OCI-LY1 (cell line): ENCODE results near the gene KCTD16.

Source experiments
- EZH2 ChIP-seq: fragments of 200-600 bp; sonication (generic), shearing (Covaris generic); IDR thresholded peaks from 2 replicates; pipeline ENCODE4 v1.8.0; 2017; ENCODE audit warnings: borderline replicate concordance, mixed run types, mild to moderate bottlenecking, antibody characterized with exemption, low read length, moderate library complexity, mixed read lengths
- TF ChIP-seq, protein P1 (sequence below): fragments of 200-600 bp; sonication (generic), shearing (Covaris generic); IDR thresholded peaks from 2 replicates; pipeline ENCODE4 v1.5.1; 2017; ENCODE audit warnings: mild to moderate bottlenecking, antibody characterized with exemption, low read length, moderate library complexity, mixed read lengths

DNA sequence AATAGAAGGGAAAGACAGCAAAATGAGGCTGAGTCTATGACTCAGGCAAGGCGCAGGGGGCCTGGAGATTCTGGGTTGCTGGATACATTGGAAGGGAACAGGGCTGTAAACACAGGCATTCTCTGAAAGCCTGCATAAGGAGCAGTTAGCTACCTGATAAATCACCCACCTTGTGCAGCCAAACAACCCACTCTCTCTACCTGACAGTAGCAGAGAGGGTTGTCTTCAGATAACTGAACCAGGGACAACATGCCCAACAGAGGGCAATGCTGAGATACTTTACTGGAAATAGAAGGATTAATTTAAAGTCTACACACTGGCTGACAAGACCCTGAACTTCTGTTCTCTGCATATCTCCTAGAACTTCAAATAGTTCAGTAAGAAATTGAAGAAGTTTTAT lies 161.6 kb downstream of the KCTD16 start:
- TF ChIP-seq, protein P1, sequence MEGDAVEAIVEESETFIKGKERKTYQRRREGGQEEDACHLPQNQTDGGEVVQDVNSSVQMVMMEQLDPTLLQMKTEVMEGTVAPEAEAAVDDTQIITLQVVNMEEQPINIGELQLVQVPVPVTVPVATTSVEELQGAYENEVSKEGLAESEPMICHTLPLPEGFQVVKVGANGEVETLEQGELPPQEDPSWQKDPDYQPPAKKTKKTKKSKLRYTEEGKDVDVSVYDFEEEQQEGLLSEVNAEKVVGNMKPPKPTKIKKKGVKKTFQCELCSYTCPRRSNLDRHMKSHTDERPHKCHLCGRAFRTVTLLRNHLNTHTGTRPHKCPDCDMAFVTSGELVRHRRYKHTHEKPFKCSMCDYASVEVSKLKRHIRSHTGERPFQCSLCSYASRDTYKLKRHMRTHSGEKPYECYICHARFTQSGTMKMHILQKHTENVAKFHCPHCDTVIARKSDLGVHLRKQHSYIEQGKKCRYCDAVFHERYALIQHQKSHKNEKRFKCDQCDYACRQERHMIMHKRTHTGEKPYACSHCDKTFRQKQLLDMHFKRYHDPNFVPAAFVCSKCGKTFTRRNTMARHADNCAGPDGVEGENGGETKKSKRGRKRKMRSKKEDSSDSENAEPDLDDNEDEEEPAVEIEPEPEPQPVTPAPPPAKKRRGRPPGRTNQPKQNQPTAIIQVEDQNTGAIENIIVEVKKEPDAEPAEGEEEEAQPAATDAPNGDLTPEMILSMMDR = peak; percentile 40; the same call in 1 of the 2 replicates
- TF ChIP-seq EZH2 = no peak
